GM13977 (cell line): Measurements from ENCODE around the gene GFPT2.

Source experiments
- DNase-seq: peaks from one replicate; pipeline ENCODE4 v3.0.0; 2012; ENCODE audit warnings: low spot score
- CTCF ChIP-seq: IDR thresholded peaks from 2 replicates; pipeline ENCODE4 v1.5.1; 2012; ENCODE audit warnings: mild to moderate bottlenecking, control low read depth; ENCODE audit not compliant: insufficient read depth; ENCODE audit errors: extremely low read depth, missing control alignments
- in situ Hi-C: fragments of 300-500 bp; cut with MboI; formaldehyde crosslinking; loops from one replicate; pipeline ENCODE4 v1.12.0; 2022; ENCODE audit warnings: low sequenced_read_pairs, low pct_unique_long_range_greater_than_20kb, mixed read lengths, inconsistent platforms; ENCODE audit not compliant: unreplicated experiment

Gene GFPT2

DNA sequence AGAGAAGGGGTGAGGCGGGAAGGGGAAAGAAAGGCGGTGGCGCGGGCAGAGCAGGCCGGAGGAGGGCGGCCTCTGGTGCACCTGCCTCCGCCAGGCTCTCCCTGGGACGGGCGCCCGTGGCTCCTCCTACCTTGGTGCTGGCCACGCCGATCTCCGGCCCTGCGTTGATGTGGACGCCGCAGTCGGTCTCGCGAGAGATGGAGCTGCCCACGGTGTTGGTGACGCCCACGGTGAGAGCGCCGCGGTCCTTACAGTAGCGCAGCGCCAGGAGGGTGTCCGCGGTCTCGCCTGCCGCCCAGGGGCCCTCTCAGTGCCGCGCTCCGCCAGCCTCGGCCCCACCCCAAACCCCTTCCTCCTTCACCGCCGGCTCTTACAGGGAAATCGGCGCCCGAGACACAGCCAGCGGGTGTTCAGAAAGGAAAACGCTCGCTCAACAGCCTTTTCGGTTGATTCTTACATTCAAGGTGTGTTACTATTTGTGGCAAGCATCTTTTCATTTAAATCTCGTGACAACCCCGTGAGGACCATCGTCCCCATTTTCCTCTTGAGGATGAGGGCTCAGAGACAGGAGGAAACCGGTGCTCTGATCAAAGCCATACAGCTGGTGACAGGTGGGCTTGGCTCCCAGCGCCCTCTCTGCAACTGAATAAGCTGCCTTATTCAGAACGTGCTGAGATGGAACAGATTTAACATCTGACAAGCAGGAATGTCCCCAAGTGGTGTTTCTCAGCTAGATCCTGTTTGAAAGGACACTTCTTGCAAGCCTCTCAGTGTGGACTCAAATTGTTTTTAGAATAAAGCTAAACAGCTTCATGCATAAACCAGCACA is 39.2 kb downstream of the GFPT2 start:
- DNase-seq, result peak; percentile 89
- in situ Hi-C loops, result no loop called here
- peak; percentile 36 for TF ChIP-seq CTCF

GRCh38 chr5:180311216-180311615 is 41.9 kb downstream of the GFPT2 start:
- in situ Hi-C loops, result no loop called here
- DNase-seq, result no peak
- TF ChIP-seq CTCF, result no peak

DNA sequence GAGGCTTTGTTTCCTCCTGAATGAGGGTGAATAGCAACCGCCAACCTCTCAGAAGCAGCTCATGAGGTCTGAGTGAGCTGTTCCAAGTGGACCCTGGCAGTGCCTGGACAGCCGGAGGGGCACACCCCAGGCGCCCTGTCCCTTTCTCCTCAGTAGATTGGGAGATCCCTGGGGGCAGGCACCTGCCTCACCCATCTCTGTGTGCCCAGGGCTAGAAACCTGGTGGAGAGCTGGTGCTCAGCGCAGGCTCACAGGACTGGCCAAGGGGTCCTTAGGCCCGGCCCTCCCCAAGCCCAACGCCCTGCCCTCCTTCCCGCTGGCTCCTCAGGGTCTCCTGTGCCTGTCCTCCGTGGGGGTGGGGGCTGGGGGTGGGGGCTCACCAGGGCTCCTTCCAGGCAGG is 46.3 kb downstream of the GFPT2 start:
- TF ChIP-seq CTCF, result no peak
- in situ Hi-C loops, result no loop called here
- DNase-seq, result no peak

GRCh38 chr5:180305481-180305880 is 47.7 kb downstream of the GFPT2 start:
- in situ Hi-C loops, result no loop called here
- DNase-seq, result no peak
- TF ChIP-seq CTCF, result no peak

GRCh38 chr5:180304431-180305375 is 48.4 kb downstream of the GFPT2 start:
- DNase-seq, result no peak
- TF ChIP-seq CTCF, result no peak
- in situ Hi-C loops, result no loop called here

GRCh38 chr5:180304016-180304292 is 49.2 kb downstream of the GFPT2 start:
- in situ Hi-C loops, result no loop called here
- no peak for DNase-seq
- TF ChIP-seq CTCF, result no peak
